NCI-H2227 (cell line): Measurements from ENCODE around the gene MIS12.
A peak's percentile ranks its signal among the peaks of the same experiment; 100 is the strongest.

Experiments
- DNase-seq: peaks from one replicate; lab custom pipeline; 2025; ENCODE audit not compliant: unreplicated experiment; lab: John Stamatoyannopoulos, UW

Gene MIS12

GRCh38 chr17:5499476-5500231 lies 13.3 kb downstream of the MIS12 start:
- peak; percentile 51 for DNase-seq

DNA sequence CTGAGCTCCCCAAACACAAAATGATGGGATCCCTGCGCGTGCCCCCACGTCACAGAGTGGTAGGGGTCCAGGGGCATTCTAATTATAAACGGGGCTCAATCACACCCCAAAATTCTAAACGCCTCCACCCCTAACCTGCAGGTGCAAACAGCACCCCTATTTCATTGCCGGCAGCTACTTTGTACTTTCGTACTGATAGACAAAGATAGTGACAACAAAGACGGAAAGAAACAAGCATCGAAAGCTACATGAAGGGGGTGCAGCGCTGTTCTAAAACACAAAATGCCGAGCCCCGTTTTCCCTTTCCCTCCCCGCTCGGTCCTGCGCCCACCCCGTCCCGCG lies 13.9 kb downstream of the MIS12 start:
- no peak for DNase-seq

GRCh38 chr17:5500589-5501391 lies 14.4 kb downstream of the MIS12 start:
- peak; percentile 97 for DNase-seq

DNA sequence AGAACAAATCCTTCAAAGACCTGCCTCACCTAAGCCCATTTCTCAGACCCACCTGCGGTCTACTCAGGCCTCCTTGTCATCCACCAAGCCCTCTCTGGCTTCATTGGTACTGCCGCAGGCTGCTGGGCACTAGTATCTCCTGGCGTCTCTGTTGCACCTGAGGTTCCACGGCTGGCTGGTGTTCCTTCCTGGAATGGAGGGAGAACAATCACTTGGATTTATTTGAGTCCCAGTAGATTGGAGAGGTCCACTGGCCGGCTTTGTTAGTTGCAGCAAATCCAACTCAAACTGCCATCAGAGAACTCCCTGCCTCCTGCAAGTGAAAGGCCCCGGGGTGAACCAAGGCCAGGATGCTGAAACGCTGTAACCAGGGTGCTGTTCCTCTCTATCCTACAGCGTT lies 15.3 kb downstream of the MIS12 start:
- DNase-seq, result no peak

DNA sequence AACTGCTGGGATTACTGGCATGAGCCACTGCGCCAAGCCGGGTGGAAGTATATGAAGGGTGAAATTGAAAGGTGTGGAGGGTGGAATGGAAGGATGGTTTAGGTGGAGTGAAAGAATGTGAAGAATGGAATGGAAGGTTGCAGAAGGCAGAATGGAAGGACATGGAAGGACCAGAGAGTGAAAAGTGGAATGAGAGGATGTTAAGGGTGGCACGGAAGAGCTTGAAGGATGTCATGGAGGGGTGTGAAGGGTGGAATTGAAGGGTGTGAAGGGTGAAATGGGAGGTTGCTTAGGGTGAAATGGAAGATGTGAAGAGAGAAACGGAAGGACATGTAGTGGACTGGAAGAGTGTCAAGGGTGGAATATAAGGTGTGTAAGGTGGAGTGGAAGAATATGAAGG lies 16.2 kb downstream of the MIS12 start:
- no peak for DNase-seq

GRCh38 chr17:5506307-5506706 lies 19.9 kb downstream of the MIS12 start:
- no peak for DNase-seq

- DNase-seq, result peak; percentile 88
These were observed 22.4 kb downstream of the MIS12 start for GRCh38 chr17:5508810-5509209.

GRCh38 chr17:5509482-5509881 lies 23.1 kb downstream of the MIS12 start:
- DNase-seq, result no peak

GRCh38 chr17:5510771-5511170 lies 24.4 kb downstream of the MIS12 start:
- DNase-seq, result no peak

GRCh38 chr17:5511401-5512225 lies 25.2 kb downstream of the MIS12 start:
- DNase-seq, result no peak

- no peak for DNase-seq
These were observed 27.3 kb downstream of the MIS12 start for GRCh38 chr17:5513628-5514027.

GRCh38 chr17:5514976-5515375 lies 28.6 kb downstream of the MIS12 start:
- DNase-seq, result no peak

- no peak for DNase-seq
These were observed 29.9 kb downstream of the MIS12 start for GRCh38 chr17:5516060-5516792.

DNA sequence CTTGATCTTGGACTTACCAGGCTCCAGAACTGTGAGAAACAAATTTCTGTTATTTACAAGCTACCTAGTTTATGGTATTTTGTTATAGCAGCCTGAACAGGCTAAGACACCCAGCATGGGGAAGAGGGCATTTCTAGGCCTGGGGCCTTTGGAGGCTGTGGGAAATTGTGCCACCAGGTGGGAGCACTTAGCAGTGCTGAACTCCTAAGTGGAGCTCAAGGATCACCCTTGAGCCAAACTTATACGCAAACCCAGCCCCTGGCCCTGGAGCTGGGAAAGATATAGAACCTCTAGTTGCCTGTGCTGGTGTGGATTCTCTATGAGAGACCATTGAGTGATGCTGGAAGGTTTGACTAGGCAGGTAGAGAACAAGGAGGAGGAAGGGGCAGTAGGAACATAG lies 36.1 kb downstream of the MIS12 start:
- DNase-seq, result no peak

DNA sequence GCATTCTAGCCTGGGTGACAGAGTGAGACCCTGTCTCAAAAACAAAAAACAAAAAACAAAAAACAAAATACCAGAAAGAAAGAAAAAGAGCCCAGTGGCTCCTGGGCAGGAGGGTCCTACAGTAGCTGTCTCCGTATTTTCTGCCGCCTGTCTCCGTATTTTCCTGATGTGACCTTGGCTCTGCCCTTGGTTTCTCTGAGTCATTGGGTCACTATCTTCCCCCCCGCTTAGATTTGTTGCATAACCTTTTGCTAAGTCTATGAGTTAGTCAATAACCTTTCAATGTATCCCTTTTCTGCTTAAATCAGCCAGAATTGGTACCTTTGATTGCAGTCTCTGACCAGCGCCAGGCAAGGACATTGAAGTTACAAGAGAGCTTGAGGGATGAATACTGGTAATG lies 36.9 kb downstream of the MIS12 start:
- DNase-seq, result no peak

- peak; percentile 44 for DNase-seq
These were observed 40.6 kb downstream of the MIS12 start for GRCh38 chr17:5526821-5527598.

- no peak for DNase-seq
These were observed 41.4 kb downstream of the MIS12 start for GRCh38 chr17:5527601-5528250.

DNA sequence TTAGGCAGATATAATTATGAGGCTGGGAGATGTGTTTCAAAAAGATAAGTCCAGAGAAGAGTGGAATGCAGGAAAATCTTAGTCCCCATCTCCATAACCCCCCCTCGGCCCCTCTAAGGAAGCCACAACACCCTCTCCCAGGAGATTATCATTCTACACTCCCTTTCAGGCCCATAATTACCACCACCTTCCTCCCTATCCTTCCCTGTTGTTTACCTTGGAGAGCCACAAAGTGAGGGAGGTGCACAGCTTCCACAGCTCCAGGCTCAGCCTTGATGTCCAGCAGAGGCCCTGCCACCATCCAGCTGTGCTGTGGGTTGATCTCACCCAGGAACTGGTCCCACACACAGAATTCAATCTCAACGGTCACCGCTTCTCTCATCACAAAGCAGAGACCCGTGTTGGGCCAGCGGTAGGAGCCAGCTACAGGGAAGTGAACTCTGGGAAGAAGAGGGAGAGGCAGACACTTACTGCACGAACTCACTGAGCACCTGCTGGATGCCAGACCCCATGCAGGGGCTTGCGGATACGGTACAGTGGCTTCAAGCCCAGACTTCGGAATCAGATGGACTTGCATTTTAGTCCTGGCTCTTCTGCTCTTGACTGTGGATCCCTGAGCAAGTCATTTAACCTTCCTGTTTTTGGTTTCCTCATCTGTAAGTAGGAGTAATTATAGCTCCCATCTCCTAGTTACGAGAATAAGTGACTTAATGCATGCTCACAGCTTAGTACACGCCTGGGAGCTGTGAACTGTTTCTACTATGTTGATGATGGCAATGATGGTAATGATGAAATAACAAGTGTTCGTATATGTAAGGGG lies 44.1 kb downstream of the MIS12 start:
- no peak for DNase-seq

DNA sequence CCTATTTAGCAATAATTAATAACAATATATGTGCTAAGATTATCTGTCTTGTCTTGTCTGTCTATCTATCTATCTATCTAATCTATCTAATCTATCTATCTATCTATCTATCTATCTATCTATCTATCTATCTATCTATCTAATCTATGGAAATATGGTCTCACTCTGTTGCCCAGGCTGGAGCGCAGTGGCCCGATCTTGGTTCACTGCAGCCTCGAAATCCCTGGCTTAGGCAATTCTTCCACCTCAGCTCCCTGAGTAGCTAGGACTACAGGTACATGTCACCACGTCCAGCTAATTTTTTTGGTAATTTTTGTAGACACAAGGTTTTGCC lies 44.7 kb downstream of the MIS12 start:
- DNase-seq, result no peak
